Measurements from ENCODE around the gene CREB5.

- TF ChIP-seq CTCF (IDR thresholded peaks at IDR 0.05; ENCODE audit: borderline replicate concordance, extremely low read depth, low read length, poor library complexity, severe bottlenecking) = no peak
- no peak for TF ChIP-seq EZH2 (IDR thresholded peaks at IDR 0.05; ENCODE audit: borderline replicate concordance, low read depth, low read length, severe bottlenecking)
Measured at GRCh38 chr7:28442540-28443420, 30.5 kb downstream of the CREB5 start.

Measured in DND-41 (cell line).